WI38 (cell line): ENCODE data around the gene CLTRN.
"Not testable (repeated sequence)": the region's sequence is repeated elsewhere in the genome, so short reads cannot be mapped to it uniquely, and the experiment has no call there.

Experiments used
- H3K4me3 ChIP-seq: 2 replicates; pipeline ENCODE4 v1.5.1; 2011; ENCODE audit warnings: low read depth, mild to moderate bottlenecking, control low read depth, low read length
- CTCF ChIP-seq: IDR thresholded peaks from 2 replicates; pipeline ENCODE4 v1.5.1; 2012; ENCODE audit warnings: low read depth, mild to moderate bottlenecking, control low read depth, low read length

The CLTRN gene, protein sequence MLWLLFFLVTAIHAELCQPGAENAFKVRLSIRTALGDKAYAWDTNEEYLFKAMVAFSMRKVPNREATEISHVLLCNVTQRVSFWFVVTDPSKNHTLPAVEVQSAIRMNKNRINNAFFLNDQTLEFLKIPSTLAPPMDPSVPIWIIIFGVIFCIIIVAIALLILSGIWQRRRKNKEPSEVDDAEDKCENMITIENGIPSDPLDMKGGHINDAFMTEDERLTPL

GRCh38 chrX:15664487-15665444 lies at the start of gene CLTRN:
Gene CLTRN, minus strand, starts transcription at chrX:15664805. Its CDS starts 30 bp downstream, at chrX:15664775.
- no peak within 1 kb of the TSS for H3K4me3 ChIP-seq
- no peak for TF ChIP-seq CTCF

GRCh38 chrX:15704273-15704672 lies 39.7 kb upstream of the CLTRN start:
- not testable (repeated sequence) for H3K4me3 ChIP-seq

- not testable (repeated sequence) for H3K4me3 ChIP-seq
These were observed 39.2 kb upstream of the CLTRN start for GRCh38 chrX:15703809-15704208.

GRCh38 chrX:15702488-15703371 lies 38.1 kb upstream of the CLTRN start:
- TF ChIP-seq CTCF, result no peak
- no peak overlapping the region for H3K4me3 ChIP-seq

DNA sequence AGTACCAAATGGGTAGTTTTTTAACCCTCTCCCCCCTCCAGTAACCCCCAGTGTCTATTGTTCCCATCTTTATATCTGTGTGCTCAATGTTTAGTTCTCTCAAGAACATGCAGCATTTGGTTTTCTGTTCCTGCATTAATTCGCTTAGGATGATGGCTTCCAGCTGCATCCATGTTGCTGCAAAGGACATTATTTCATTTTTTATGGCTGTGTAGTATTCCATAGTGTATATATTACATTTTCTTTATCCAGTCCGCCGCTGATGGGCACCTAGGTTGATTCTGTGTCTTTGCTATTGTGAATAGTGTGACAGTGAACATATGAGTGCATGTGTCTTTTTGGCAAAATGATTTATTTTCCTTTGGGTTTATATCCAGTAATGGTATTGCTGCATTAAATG lies 31.9 kb upstream of the CLTRN start:
- TF ChIP-seq CTCF, result no peak
- no peak overlapping the region for H3K4me3 ChIP-seq

GRCh38 chrX:15694941-15695451 lies 30.4 kb upstream of the CLTRN start:
- no peak overlapping the region for H3K4me3 ChIP-seq
- TF ChIP-seq CTCF, result no peak

DNA sequence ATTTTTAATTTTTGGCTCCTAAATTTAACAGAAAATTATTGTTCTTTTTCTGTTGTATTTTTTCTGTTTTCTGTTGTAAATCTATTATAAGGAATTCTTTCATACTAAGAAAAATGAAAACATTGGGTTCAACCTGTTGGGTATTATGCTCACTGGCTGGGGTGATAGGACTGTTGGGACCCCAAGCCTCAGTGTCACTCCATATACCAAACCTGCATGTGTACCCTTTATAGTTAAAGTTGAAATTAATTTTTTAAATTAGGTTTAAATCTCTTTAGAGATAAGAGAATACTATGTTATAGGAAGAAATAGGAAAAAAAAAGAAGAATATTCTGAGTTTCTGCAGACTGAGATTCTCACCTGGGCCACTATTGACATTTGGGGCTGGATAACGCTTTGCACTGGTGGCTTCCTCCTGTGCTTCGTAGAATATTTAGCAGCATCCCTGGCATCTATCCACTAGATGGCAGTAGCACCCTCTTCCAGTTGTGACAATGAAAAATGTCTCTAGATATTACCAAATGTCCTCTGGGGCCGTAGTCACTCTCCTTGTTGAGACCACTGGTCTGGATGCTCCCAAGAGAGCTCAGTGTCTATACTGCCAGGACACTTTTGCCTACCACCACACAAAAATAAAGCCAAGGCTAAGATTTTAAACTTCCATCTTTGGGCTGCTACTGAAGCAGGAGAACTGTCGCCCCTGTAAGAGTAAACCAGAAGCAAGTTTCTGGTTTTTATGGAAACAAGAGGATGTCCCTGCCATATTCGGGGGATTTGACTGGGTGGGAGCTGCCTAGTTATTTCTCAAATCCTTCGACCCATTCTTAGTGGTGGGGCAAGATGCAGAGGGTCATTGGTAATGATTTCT lies 22.4 kb upstream of the CLTRN start:
- TF ChIP-seq CTCF, result peak; percentile 65
- no peak overlapping the region for H3K4me3 ChIP-seq
